IPS DF 6.9 (cell line): ENCODE results near the gene KRT12.

Source experiments
- DNase-seq: peaks from one replicate; pipeline ENCODE4 v3.0.0-alpha.2; 2013; ENCODE audit warnings: low read depth, low spot score
- H3K27ac ChIP-seq: one replicate; pipeline ENCODE4 v1.5.1; 2013; ENCODE audit warnings: low read length, control low read depth
- H3K27me3 ChIP-seq: 2 replicates; pipeline ENCODE4 v1.6.1; 2013; ENCODE audit warnings: mild to moderate bottlenecking, low read length; ENCODE audit not compliant: control insufficient read depth, insufficient read depth
- H3K36me3 ChIP-seq: 2 replicates; pipeline ENCODE4 v1.6.1; 2013; ENCODE audit warnings: low read length; ENCODE audit not compliant: control insufficient read depth, insufficient read depth
- H3K4me1 ChIP-seq: 2 replicates; pipeline ENCODE4 v1.6.1; 2013; ENCODE audit warnings: low read length; ENCODE audit not compliant: control insufficient read depth, insufficient read depth
- H3K4me3 ChIP-seq: 2 replicates; pipeline ENCODE4 v1.5.1; 2013; ENCODE audit warnings: mild to moderate bottlenecking, low read length
- H3K9me3 ChIP-seq: 2 replicates; pipeline ENCODE4 v1.6.1; 2013; ENCODE audit warnings: low read length, inconsistent platforms; ENCODE audit not compliant: control insufficient read depth, insufficient read depth
- WGBS: extraction: QIAGEN DNeasy Blood & Tissue Kit; methylation state at CpG from one replicate; pipeline ENCODE4 v1.1.7; 2013; ENCODE audit warnings: mixed read lengths, missing lambda C conversion rate; ENCODE audit not compliant: insufficient read length, insufficient coverage; 5-methylcytosine and 5-hydroxymethylcytosine counted together

Gene KRT12

GRCh38 chr17:40866838-40867237 lies at the start of gene KRT12:
Gene KRT12, minus strand, starts transcription at chr17:40867223. Its CDS starts 37 bp downstream, at chr17:40867186.
- Histone ChIP-seq H3K27me3 (no peaks in the 10 kb centered on the region), H3K36me3 (no peaks in the 10 kb centered on the region), H3K4me3 (no peak within 1 kb of the TSS), H3K4me1 (no peaks in the 10 kb centered on the region), H3K9me3 (no peaks in the 10 kb centered on the region), H3K27ac (no peak within 1 kb of the TSS)
- no CpG with 5 or more reads among the region's 8 CpGs for WGBS
- DNase-seq: no peak

GRCh38 chr17:40916366-40916765 lies 49.3 kb upstream of the KRT12 start:
- Histone ChIP-seq H3K27me3 (no peaks in the 10 kb centered on the region), H3K9me3 (no peaks in the 10 kb centered on the region), H3K27ac (no peak overlapping the region), H3K4me3 (no peak overlapping the region), H3K4me1 (no peaks in the 10 kb centered on the region), H3K36me3 (no peaks in the 10 kb centered on the region)
- no CpG with 5 or more reads among the region's 1 CpG for WGBS
- no peak for DNase-seq

GRCh38 chr17:40915721-40916256 lies 48.8 kb upstream of the KRT12 start:
- Histone ChIP-seq H3K27me3 (no peaks in the 10 kb centered on the region), H3K27ac (no peak overlapping the region), H3K9me3 (no peaks in the 10 kb centered on the region), H3K36me3 (no peaks in the 10 kb centered on the region), H3K4me3 (no peak overlapping the region), H3K4me1 (no peaks in the 10 kb centered on the region)
- no CpG with 5 or more reads among the region's 2 CpGs for WGBS
- no peak for DNase-seq

- no CpG with 5 or more reads among the region's 3 CpGs for WGBS
- no peak for DNase-seq
- no peaks in the 10 kb centered on the region for H3K36me3 ChIP-seq
Measured at GRCh38 chr17:40915199-40915661, 48.2 kb upstream of the KRT12 start.

GRCh38 chr17:40914075-40914855 lies 47.2 kb upstream of the KRT12 start:
- Histone ChIP-seq H3K4me1 (no peaks in the 10 kb centered on the region), H3K4me3 (no peak overlapping the region), H3K27me3 (no peaks in the 10 kb centered on the region), H3K27ac (no peak overlapping the region), H3K36me3 (no peaks in the 10 kb centered on the region), H3K9me3 (no peaks in the 10 kb centered on the region)
- WGBS: no CpG with 5 or more reads among the region's 3 CpGs
- DNase-seq: no peak

More at GRCh38 chr17:40915199-40915661, 48.2 kb upstream of the KRT12 start:
- H3K4me3 ChIP-seq: no peak overlapping the region
- H3K27ac ChIP-seq: no peak overlapping the region
- no peaks in the 10 kb centered on the region for H3K4me1 ChIP-seq
- no peaks in the 10 kb centered on the region for H3K27me3 ChIP-seq
- H3K9me3 ChIP-seq: no peaks in the 10 kb centered on the region

- Histone ChIP-seq H3K27me3 (no peaks in the 10 kb centered on the region), H3K36me3 (no peaks in the 10 kb centered on the region), H3K9me3 (no peaks in the 10 kb centered on the region), H3K4me1 (peaks cover 1% of the 10 kb centered on the region; the same call in 1 of the 2 replicates), H3K27ac (no peak overlapping the region), H3K4me3 (no peak overlapping the region)
- no peak for DNase-seq
- WGBS: no CpG with 5 or more reads among the region's 13 CpGs
Measured at GRCh38 chr17:40912486-40913210, 45.6 kb upstream of the KRT12 start.

- no peak for DNase-seq
- Histone ChIP-seq H3K27me3 (no peaks in the 10 kb centered on the region), H3K36me3 (no peaks in the 10 kb centered on the region), H3K27ac (no peak overlapping the region), H3K4me1 (peaks cover 1% of the 10 kb centered on the region; the same call in 1 of the 2 replicates), H3K4me3 (no peak overlapping the region), H3K9me3 (no peaks in the 10 kb centered on the region)
- no CpG with 5 or more reads among the region's 3 CpGs for WGBS
Measured at GRCh38 chr17:40910441-40910841, 43.4 kb upstream of the KRT12 start.

GRCh38 chr17:40909755-40910154 lies 42.7 kb upstream of the KRT12 start:
- Histone ChIP-seq H3K4me3 (no peak overlapping the region), H3K36me3 (no peaks in the 10 kb centered on the region), H3K27ac (no peak overlapping the region), H3K4me1 (peaks cover 2% of the 10 kb centered on the region; the same call in 1 of the 2 replicates), H3K27me3 (no peaks in the 10 kb centered on the region), H3K9me3 (no peaks in the 10 kb centered on the region)
- DNase-seq: no peak
- WGBS: no CpG with 5 or more reads among the region's 4 CpGs

- H3K4me3 ChIP-seq: no peak overlapping the region
- peaks cover 3% of the 10 kb centered on the region; the same call in 1 of the 2 replicates for H3K4me1 ChIP-seq
- no peaks in the 10 kb centered on the region for H3K36me3 ChIP-seq
- no CpG with 5 or more reads among the region's 5 CpGs for WGBS
- peak; percentile 37 for DNase-seq
- no peak overlapping the region for H3K27ac ChIP-seq
- no peaks in the 10 kb centered on the region for H3K27me3 ChIP-seq
- H3K9me3 ChIP-seq: no peaks in the 10 kb centered on the region
Measured at GRCh38 chr17:40909351-40909750, 42.3 kb upstream of the KRT12 start.

- DNase-seq: no peak
- no peak overlapping the region for H3K4me3 ChIP-seq
- no peaks in the 10 kb centered on the region for H3K36me3 ChIP-seq
- peaks cover 3% of the 10 kb centered on the region; the same call in 1 of the 2 replicates for H3K4me1 ChIP-seq
- no peaks in the 10 kb centered on the region for H3K27me3 ChIP-seq
- no CpG with 5 or more reads among the region's 4 CpGs for WGBS
- no peak overlapping the region for H3K27ac ChIP-seq
- H3K9me3 ChIP-seq: no peaks in the 10 kb centered on the region
Measured at GRCh38 chr17:40906613-40907012, 39.6 kb upstream of the KRT12 start.
